Gastroesophageal sphincter (tissue), 3 donors: ENCODE data around the gene PIK3C2G.

Source experiments
- CTCF ChIP-seq, 4 experiments: fragments of 200-600 bp in 2 of 4; fragments of 450-650 bp in 2 of 4; sonication (generic) in 1 of 4; IDR thresholded peaks; one replicate each; pipeline ENCODE4 v1.5.1; 2017 to 2019; ENCODE audit warnings: antibody characterized with exemption in 4 of 4, mild to moderate bottlenecking in 2 of 4, moderate library complexity in 2 of 4
- POLR2AphosphoS5 ChIP-seq: sonication (generic); formaldehyde crosslinking; IDR thresholded peaks from one replicate; pipeline ENCODE4 v1.6.1; 2017; ENCODE audit warnings: antibody characterized with exemption

GRCh38 chr12:18476861-18477260 is 215.5 kb downstream of the PIK3C2G start:
- TF ChIP-seq CTCF (IDR thresholded peaks at IDR 0.05) (no peak), POLR2AphosphoS5 (no peak)
